HCT116 (cell line): ENCODE results near the gene ADGRL3. TPM values are rescaled to one million over a fixed set of nuclear protein-coding genes. Genes with fewer than 3 reads are reported as not detected.

Source experiments
- ATAC-seq: fragments of 200-7000 bp; cut with Tn5 transposase; 2 replicates; pipeline ENCODE4 v1.9.1; 2020; ENCODE audit warnings: mild to moderate bottlenecking, moderate library complexity
- BruUV-seq: library from RNA; stranded (reverse); fragments of 400-500 nt; replicated peaks from 2 replicates; lab custom pipeline; 2021; lab: Mats Ljungman, UMichigan
- CTCF ChIA-PET: fragments of 300-600 bp; sonication (Branson Sonifier 250); formaldehyde crosslinking; loops from one replicate; lab custom pipeline; 2021; ENCODE audit warnings: antibody characterized with exemption; lab: Charles Lee
- POLR2A ChIA-PET: fragments of 300-600, 350-600 bp; sonication (Branson Sonifier 250); formaldehyde crosslinking; loops from one replicate; lab custom pipeline; 2021; ENCODE audit warnings: antibody characterized with exemption; lab: Charles Lee
- RAD21 ChIA-PET, 2 experiments: fragments of 300-600 bp; sonication (Branson Sonifier 250); formaldehyde crosslinking; loops; one replicate each; lab custom pipeline; 2023; ENCODE audit warnings: low total read pairs in 2 of 2; ENCODE audit not compliant: uncharacterized antibody in 2 of 2, unreplicated experiment in 2 of 2, low non-redundant PET in 1 of 2; lab: Charles Lee
- DNase-seq: peaks from one replicate; pipeline ENCODE4 v3.0.0-alpha.2; 2010; ENCODE audit warnings: low read depth, low spot score
- H2AFZ ChIP-seq: fragments of 200-600 bp; shearing (Covaris generic), sonication (generic); 2 replicates; pipeline ENCODE4 v1.6.1; 2017; ENCODE audit warnings: low read depth, mixed run types, mixed read lengths, antibody characterized with exemption, low read length; ENCODE audit not compliant: poor library complexity, severe bottlenecking
- H3K27ac ChIP-seq: 2 replicates; pipeline ENCODE4 v1.5.1; 2012; ENCODE audit warnings: low read depth, low read length
- H3K27me3 ChIP-seq: fragments of 200-600 bp; sonication (generic); 2 replicates; pipeline ENCODE4 v1.6.1; 2016; ENCODE audit warnings: mixed run types, low read length, mixed read lengths; ENCODE audit not compliant: insufficient read depth
- H3K36me3 ChIP-seq, 2 experiments: fragments of 200-500 bp in 1 of 2; fragments of 200-600 bp in 1 of 2; sonication (Bioruptor generic) in 1 of 2; sonication (generic) in 1 of 2; 2 replicates each; pipeline versions ENCODE4 v1.5.1 to v1.6.1; 2014 to 2016; ENCODE audit warnings: low read length in 2 of 2, inconsistent platforms in 1 of 2, mixed read lengths in 1 of 2, mixed run types in 1 of 2; ENCODE audit not compliant: insufficient read depth in 2 of 2, control insufficient read depth in 1 of 2
- H3K4me1 ChIP-seq, 2 experiments: fragments of 200-600 bp in 1 of 2; sonication (generic) in 1 of 2; 2 replicates each; pipeline versions ENCODE4 v1.5.1 to v1.6.1; 2012 to 2017; ENCODE audit warnings: low read length in 2 of 2, inconsistent platforms in 1 of 2, mild to moderate bottlenecking in 1 of 2, mixed read lengths in 1 of 2, mixed run types in 1 of 2, moderate library complexity in 1 of 2; ENCODE audit not compliant: insufficient read depth in 2 of 2, control insufficient read depth in 1 of 2
- H3K4me2 ChIP-seq: fragments of 200-600 bp; sonication (generic); 2 replicates; pipeline ENCODE4 v1.6.1; 2017; ENCODE audit warnings: mixed run types, low read length, mixed read lengths
- H3K4me3 ChIP-seq, 2 experiments: fragments of 200-600 bp in 1 of 2; sonication (generic) in 1 of 2; replicated peaks in 1 of 2; 2 replicates each; pipeline ENCODE4 v1.5.1; 2011 to 2016; ENCODE audit warnings: low read length in 2 of 2, control low read depth in 1 of 2, low read depth in 1 of 2, mild to moderate bottlenecking in 1 of 2, mixed read lengths in 1 of 2, mixed run types in 1 of 2
- H3K79me2 ChIP-seq: fragments of 200-600 bp; sonication (generic); 2 replicates; pipeline ENCODE4 v1.6.1; 2017; ENCODE audit warnings: mild to moderate bottlenecking, mixed run types, low read length, moderate library complexity, mixed read lengths; ENCODE audit not compliant: insufficient read depth
- H3K9ac ChIP-seq: fragments of 200-600 bp; sonication (generic); 2 replicates; pipeline ENCODE4 v1.6.1; 2016; ENCODE audit warnings: low read length, mixed read lengths
- H3K9me2 ChIP-seq: fragments of 200-600 bp; sonication (generic), shearing (Covaris generic); 2 replicates; pipeline ENCODE4 v1.6.1; 2017; ENCODE audit warnings: mixed run types, mild to moderate bottlenecking, moderate library complexity; ENCODE audit not compliant: insufficient read depth
- H3K9me3 ChIP-seq, 2 experiments: fragments of 200-500 bp in 1 of 2; fragments of 200-600 bp in 1 of 2; sonication (Bioruptor generic) in 1 of 2; sonication (generic) in 1 of 2; 2 replicates each; pipeline ENCODE4 v1.6.1; 2014 to 2017; ENCODE audit warnings: low read length in 2 of 2, mixed read lengths in 2 of 2, inconsistent platforms in 1 of 2, low read depth in 1 of 2, mild to moderate bottlenecking in 1 of 2, mixed run types in 1 of 2, moderate library complexity in 1 of 2; ENCODE audit not compliant: control insufficient read depth in 1 of 2, insufficient read depth in 1 of 2
- H4K20me1 ChIP-seq: fragments of 200-600 bp; sonication (generic), shearing (Covaris generic); 2 replicates; pipeline ENCODE4 v1.6.1; 2017; ENCODE audit warnings: mixed run types, mild to moderate bottlenecking, moderate library complexity; ENCODE audit not compliant: insufficient read depth
- CBX3 ChIP-seq: IDR thresholded peaks from 2 replicates; pipeline ENCODE4 v1.6.1; 2012; ENCODE audit warnings: low read depth
- ELF1 ChIP-seq: IDR thresholded peaks from 2 replicates; pipeline ENCODE4 v1.6.1; 2012; ENCODE audit warnings: low read depth, borderline replicate concordance
- FOSL1 ChIP-seq: IDR thresholded peaks from 2 replicates; pipeline ENCODE4 v1.6.1; 2012; ENCODE audit warnings: low read depth
- JUND ChIP-seq: IDR thresholded peaks from 2 replicates; pipeline ENCODE4 v1.6.1; 2012
- POLR2AphosphoS5 ChIP-seq: IDR thresholded peaks from 2 replicates; pipeline ENCODE4 v1.6.1; 2011; ENCODE audit warnings: mild to moderate bottlenecking, low read depth, low read length, moderate library complexity
- RAD21 ChIP-seq: IDR thresholded peaks from 2 replicates; pipeline ENCODE4 v1.6.1; 2012; ENCODE audit warnings: low read depth, mild to moderate bottlenecking
- SIN3A ChIP-seq: IDR thresholded peaks from 2 replicates; pipeline ENCODE4 v1.6.1; 2012; ENCODE audit warnings: low read depth
- SP1 ChIP-seq: IDR thresholded peaks from 2 replicates; pipeline ENCODE4 v1.6.1; 2012; ENCODE audit warnings: low read depth
- TCF7L2 ChIP-seq: IDR thresholded peaks from 2 replicates; pipeline ENCODE4 v1.7.0; 2011; ENCODE audit warnings: borderline replicate concordance, inconsistent platforms; ENCODE audit not compliant: insufficient read depth, insufficient read length; ENCODE audit errors: extremely low read depth
- ZFX ChIP-seq: fragments of 450-650 bp; IDR thresholded peaks from 2 replicates; pipeline ENCODE4 v1.6.1; 2017
- ZNF274 ChIP-seq: fragments of 200-500 bp; sonication (Bioruptor generic); IDR thresholded peaks from 2 replicates; pipeline ENCODE4 v1.6.1; 2014; ENCODE audit warnings: mild to moderate bottlenecking, low read depth, low read length, inconsistent platforms
- intact Hi-C: fragments of 100-400 bp; cut with micrococcal nuclease; formaldehyde crosslinking; loops from 2 replicates; pipeline ENCODE4 v1.10.0; 2022
- total RNA-seq: library from RNA; stranded (reverse); gene quantifications from one replicate; pipeline ENCODE4 v1.2.1, GENCODE V29; 2021; ENCODE audit not compliant: unreplicated experiment
- TF ChIP-seq, protein P1 (sequence below): IDR thresholded peaks from 2 replicates; pipeline ENCODE4 v1.6.1; 2012; ENCODE audit warnings: low read depth
- TF ChIP-seq, protein P2 (sequence below): IDR thresholded peaks from 2 replicates; pipeline ENCODE4 v1.6.1; 2012

Gene ADGRL3
- total RNA-seq, 1 experiment from 2014 or later, result not detected

DNA sequence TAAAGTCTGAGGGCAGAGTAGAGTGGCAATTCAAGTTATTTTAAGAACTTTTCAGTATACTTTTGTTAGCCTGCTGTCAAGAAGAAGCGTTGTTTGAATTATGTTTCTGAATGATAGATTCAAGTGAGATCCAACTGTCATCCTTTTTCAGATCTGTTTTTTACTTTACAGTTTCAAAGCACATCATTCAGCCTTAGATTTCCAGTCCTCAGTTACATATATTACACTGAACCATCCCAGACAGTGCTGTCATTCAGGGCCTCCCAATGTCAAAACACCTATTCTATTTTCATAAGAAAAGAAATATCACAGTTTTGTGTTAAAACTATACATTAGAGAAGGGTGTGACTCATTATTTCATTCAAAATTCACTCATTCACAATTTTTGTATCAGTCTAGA lies 856.9 kb downstream of the ADGRL3 start (continued):
- TF ChIP-seq POLR2AphosphoS5, result no peak
- TF ChIP-seq RAD21, result no peak
- no peak for TF ChIP-seq ZFX
- no peak for TF ChIP-seq TCF7L2
- no peak for TF ChIP-seq SIN3A

DNA sequence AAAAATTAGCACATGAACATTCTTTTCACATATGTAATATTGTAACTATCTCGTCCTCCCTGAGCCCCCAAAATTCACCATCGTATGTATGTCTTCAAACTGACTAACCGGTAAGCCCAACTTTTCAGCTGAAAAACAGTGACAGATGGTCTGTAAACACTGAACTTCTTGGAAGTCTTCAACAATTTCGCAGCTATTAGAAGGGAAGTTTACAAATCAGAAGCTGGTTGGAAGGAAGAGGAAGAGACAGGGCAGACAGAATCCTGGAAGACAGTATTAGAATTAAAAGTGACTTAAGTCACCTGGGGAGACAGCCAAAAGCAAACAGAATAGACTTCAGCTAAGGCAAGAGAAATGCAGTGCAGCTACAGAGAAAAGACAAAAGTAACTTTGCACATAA lies 858.4 kb downstream of the ADGRL3 start:
- no TSS peak for BruUV-seq
- POLR2A ChIA-PET, result no interaction called here
- DNase-seq, result no peak
- Histone ChIP-seq H3K9me3 (peaks cover 7 to 12% of the 10 kb centered on the region in 2 experiments), H3K4me3 (no peak overlapping the region)
- TF ChIP-seq, protein P1, sequence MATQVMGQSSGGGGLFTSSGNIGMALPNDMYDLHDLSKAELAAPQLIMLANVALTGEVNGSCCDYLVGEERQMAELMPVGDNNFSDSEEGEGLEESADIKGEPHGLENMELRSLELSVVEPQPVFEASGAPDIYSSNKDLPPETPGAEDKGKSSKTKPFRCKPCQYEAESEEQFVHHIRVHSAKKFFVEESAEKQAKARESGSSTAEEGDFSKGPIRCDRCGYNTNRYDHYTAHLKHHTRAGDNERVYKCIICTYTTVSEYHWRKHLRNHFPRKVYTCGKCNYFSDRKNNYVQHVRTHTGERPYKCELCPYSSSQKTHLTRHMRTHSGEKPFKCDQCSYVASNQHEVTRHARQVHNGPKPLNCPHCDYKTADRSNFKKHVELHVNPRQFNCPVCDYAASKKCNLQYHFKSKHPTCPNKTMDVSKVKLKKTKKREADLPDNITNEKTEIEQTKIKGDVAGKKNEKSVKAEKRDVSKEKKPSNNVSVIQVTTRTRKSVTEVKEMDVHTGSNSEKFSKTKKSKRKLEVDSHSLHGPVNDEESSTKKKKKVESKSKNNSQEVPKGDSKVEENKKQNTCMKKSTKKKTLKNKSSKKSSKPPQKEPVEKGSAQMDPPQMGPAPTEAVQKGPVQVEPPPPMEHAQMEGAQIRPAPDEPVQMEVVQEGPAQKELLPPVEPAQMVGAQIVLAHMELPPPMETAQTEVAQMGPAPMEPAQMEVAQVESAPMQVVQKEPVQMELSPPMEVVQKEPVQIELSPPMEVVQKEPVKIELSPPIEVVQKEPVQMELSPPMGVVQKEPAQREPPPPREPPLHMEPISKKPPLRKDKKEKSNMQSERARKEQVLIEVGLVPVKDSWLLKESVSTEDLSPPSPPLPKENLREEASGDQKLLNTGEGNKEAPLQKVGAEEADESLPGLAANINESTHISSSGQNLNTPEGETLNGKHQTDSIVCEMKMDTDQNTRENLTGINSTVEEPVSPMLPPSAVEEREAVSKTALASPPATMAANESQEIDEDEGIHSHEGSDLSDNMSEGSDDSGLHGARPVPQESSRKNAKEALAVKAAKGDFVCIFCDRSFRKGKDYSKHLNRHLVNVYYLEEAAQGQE, result no peak
- no peak for TF ChIP-seq ZFX
- no peak for TF ChIP-seq FOSL1
- TF ChIP-seq, protein P2, sequence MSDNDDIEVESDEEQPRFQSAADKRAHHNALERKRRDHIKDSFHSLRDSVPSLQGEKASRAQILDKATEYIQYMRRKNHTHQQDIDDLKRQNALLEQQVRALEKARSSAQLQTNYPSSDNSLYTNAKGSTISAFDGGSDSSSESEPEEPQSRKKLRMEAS, result no peak
- no peak for TF ChIP-seq ELF1
- no peak for TF ChIP-seq JUND
- TF ChIP-seq CBX3, result no peak
- no peak for TF ChIP-seq ZNF274
- TF ChIP-seq SP1, result no peak
- TF ChIP-seq, all 23 proteins: peak for 0
- Histone ChIP-seq H3K4me1 (no peaks in the 10 kb centered on the region), H3K9me2 (no peaks in the 10 kb centered on the region), H3K4me2 (no peak overlapping the region), H3K27me3 (no peaks in the 10 kb centered on the region), H3K36me3 (no peaks in the 10 kb centered on the region), H3K9ac (no peak overlapping the region), H3K27ac (no peak overlapping the region), H2AFZ (no peak overlapping the region), H4K20me1 (no peaks in the 10 kb centered on the region), H3K79me2 (no peaks in the 10 kb centered on the region)
- CTCF ChIA-PET, result no interaction called here
- intact Hi-C loops, result no loop called here
- ATAC-seq, result no peak
- RAD21 ChIA-PET, result no interaction called here
